CD14-positive monocyte (primary cell): Measurements from ENCODE around the gene CNNM1. TPM values are rescaled to one million over a fixed set of nuclear protein-coding genes. Genes with fewer than 3 reads are reported as not detected.
A peak's percentile ranks its signal among the peaks of the same experiment; 100 is the strongest.

Experiments used
- DNase-seq, 3 donors: peaks; one replicate each; pipeline ENCODE4 v3.0.0-alpha.2; 2011 to 2022
- H2AFZ ChIP-seq: 2 replicates; pipeline ENCODE4 v1.6.0; 2012; ENCODE audit warnings: mild to moderate bottlenecking, low read depth, low read length, inconsistent platforms; ENCODE audit not compliant: insufficient read depth, poor library complexity, severe bottlenecking
- H3K27ac ChIP-seq, 2 donors: 1 replicate in 1 of 2; 2 replicates in 1 of 2; pipeline ENCODE4 v1.5.1; 2012 to 2013; ENCODE audit warnings: low read length in 2 of 2, control low read depth in 1 of 2, inconsistent platforms in 1 of 2, low read depth in 1 of 2, mild to moderate bottlenecking in 1 of 2
- H3K27me3 ChIP-seq, 2 donors: one replicate each; pipeline versions ENCODE4 v1.6.0 to v1.6.1; 2011 to 2013; ENCODE audit warnings: low read length in 2 of 2; ENCODE audit not compliant: control insufficient read depth in 2 of 2, insufficient read depth in 2 of 2
- H3K36me3 ChIP-seq, 2 donors: replicated peaks in 1 of 2; 1 replicate in 1 of 2; 2 replicates in 1 of 2; pipeline versions ENCODE4 v1.5.1 to v1.6.1; 2012 to 2013; ENCODE audit warnings: low read length in 2 of 2, control low read depth in 1 of 2, inconsistent platforms in 1 of 2, mild to moderate bottlenecking in 1 of 2; ENCODE audit not compliant: insufficient read depth in 2 of 2, control insufficient read depth in 1 of 2
- H3K4me1 ChIP-seq, 2 donors: 1 replicate in 1 of 2; 2 replicates in 1 of 2; pipeline versions ENCODE4 v1.5.1 to v1.6.1; 2012 to 2013; ENCODE audit warnings: low read length in 2 of 2, control low read depth in 1 of 2, inconsistent platforms in 1 of 2, mild to moderate bottlenecking in 1 of 2, moderate library complexity in 1 of 2; ENCODE audit not compliant: insufficient read depth in 2 of 2, control insufficient read depth in 1 of 2
- H3K4me2 ChIP-seq: replicated peaks from 2 replicates; pipeline ENCODE3; 2012; ENCODE audit warnings: low read length, moderate library complexity, mild to moderate bottlenecking; ENCODE audit not compliant: poor library complexity, severe bottlenecking; ENCODE audit errors: extremely low read depth
- H3K4me3 ChIP-seq, 3 experiments: fragments of 200-600 bp in 1 of 3; sonication (generic) in 1 of 3; replicated peaks in 1 of 3; 1 replicate in 2 of 3; 2 replicates in 1 of 3; pipeline ENCODE4 v1.5.1; 2011 to 2013; ENCODE audit warnings: low read length in 3 of 3, mild to moderate bottlenecking in 3 of 3, control low read depth in 2 of 3, low read depth in 2 of 3, inconsistent platforms in 1 of 3, moderate library complexity in 1 of 3
- H3K79me2 ChIP-seq: 2 replicates; pipeline ENCODE4 v1.6.0; 2012; ENCODE audit warnings: mild to moderate bottlenecking, control low read depth, inconsistent platforms, low read length, moderate library complexity; ENCODE audit not compliant: insufficient read depth
- H3K9ac ChIP-seq: 2 replicates; pipeline ENCODE4 v1.6.0; 2017; ENCODE audit warnings: low read length, mild to moderate bottlenecking; ENCODE audit not compliant: insufficient read depth, poor library complexity, severe bottlenecking
- H3K9me3 ChIP-seq, 2 donors: replicated peaks in 1 of 2; 1 replicate in 1 of 2; 2 replicates in 1 of 2; pipeline versions ENCODE4 v1.5.1 to v1.6.1; 2012 to 2013; ENCODE audit warnings: low read length in 2 of 2, control low read depth in 1 of 2; ENCODE audit not compliant: control insufficient read depth in 1 of 2, insufficient read depth in 1 of 2
- H4K20me1 ChIP-seq: 2 replicates; pipeline ENCODE4 v1.6.0; 2012; ENCODE audit warnings: mild to moderate bottlenecking, low read length, control low read depth, moderate library complexity; ENCODE audit not compliant: insufficient read depth
- H3K27ac Mint-ChIP-seq, 7 donors: one replicate each; pipeline ENCODE4 v1.8.0; 2020; ENCODE audit warnings: mild to moderate bottlenecking in 7 of 7, mixed read lengths in 7 of 7, moderate library complexity in 6 of 7, inconsistent platforms in 2 of 7
- H3K27me3 Mint-ChIP-seq, 3 donors: one replicate each; pipeline ENCODE4 v1.8.0; 2021 to 2022; ENCODE audit warnings: low read depth in 3 of 3, mild to moderate bottlenecking in 3 of 3, mixed read lengths in 3 of 3, moderate library complexity in 3 of 3, inconsistent platforms in 1 of 3
- H3K36me3 Mint-ChIP-seq, 2 donors: one replicate each; pipeline ENCODE4 v1.8.0; 2020; ENCODE audit warnings: mixed read lengths in 2 of 2, inconsistent platforms in 1 of 2, mild to moderate bottlenecking in 1 of 2
- H3K4me1 Mint-ChIP-seq: one replicate; pipeline ENCODE4 v1.8.0; 2020; ENCODE audit warnings: mild to moderate bottlenecking, mixed read lengths
- H3K4me3 Mint-ChIP-seq, 2 donors: one replicate each; pipeline ENCODE4 v1.8.0; 2020; ENCODE audit warnings: mild to moderate bottlenecking in 2 of 2, mixed read lengths in 2 of 2, moderate library complexity in 1 of 2
- H3K9me3 Mint-ChIP-seq, 7 donors: one replicate each; pipeline ENCODE4 v1.8.0; 2020 to 2022; ENCODE audit warnings: mixed read lengths in 7 of 7, mild to moderate bottlenecking in 6 of 7, moderate library complexity in 6 of 7, inconsistent platforms in 2 of 7
- WGBS: methylation state at CpG from one replicate; pipeline ENCODE4 v1.1.5; 2013; ENCODE audit warnings: missing lambda C conversion rate; ENCODE audit not compliant: insufficient coverage; 5-methylcytosine and 5-hydroxymethylcytosine counted together
- intact Hi-C, 2 donors: fragments of 100-400 bp; cut with micrococcal nuclease; formaldehyde crosslinking; loops; one replicate each; pipeline versions ENCODE4 v1.15.0 to v1.15.1; 2023
- polyA plus RNA-seq, 3 donors: library from polyadenylated mRNA; depleted of rRNA in 1 of 3; unstranded in 2 of 3; stranded (reverse) in 1 of 3; fragments of 300-500 nt in 2 of 3; fragments of >200 nt in 1 of 3; fragmentation: Illumina TruSeq in 2 of 3; gene quantifications; 1 replicate in 2 of 3; 2 replicates in 1 of 3; pipeline ENCODE4 v1.2.3, GENCODE V29; 2012 to 2021
- TF ChIP-seq, protein P1 (sequence below): fragments of 200-600 bp; IDR thresholded peaks from one replicate; pipeline ENCODE4 v1.8.0; 2022; ENCODE audit warnings: antibody characterized with exemption, mild to moderate bottlenecking

CNNM1 gene
- polyA plus RNA-seq, 3 donors: not detected

DNA sequence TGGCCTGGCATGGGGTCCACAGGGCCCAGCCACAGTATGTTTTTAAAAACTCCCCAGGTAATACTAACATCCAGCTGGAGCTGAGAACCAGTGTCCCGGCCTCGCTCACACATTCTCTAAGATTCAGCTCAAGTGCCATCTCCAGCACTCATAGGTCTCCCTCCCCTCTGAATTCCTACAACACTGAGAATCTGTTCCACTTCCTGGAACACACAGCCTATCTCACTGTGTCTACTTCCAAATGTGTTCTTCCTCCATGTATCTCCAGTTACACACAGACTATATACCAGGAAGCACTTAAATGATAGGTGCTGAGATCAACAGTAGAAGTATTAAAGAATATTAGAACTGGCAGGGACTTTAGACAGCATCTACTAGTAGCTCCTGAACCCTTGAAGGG is 90.5 kb downstream of the CNNM1 start:
- no peak overlapping the region for H3K4me3 Mint-ChIP-seq
- no peak overlapping the region for H3K27ac ChIP-seq
- H3K4me1 ChIP-seq: no peaks in the 10 kb centered on the region
- H3K4me3 ChIP-seq: no peak overlapping the region
- intact Hi-C loops: no loop called here
- no peak overlapping the region for H3K4me2 ChIP-seq
- TF ChIP-seq, protein P1, sequence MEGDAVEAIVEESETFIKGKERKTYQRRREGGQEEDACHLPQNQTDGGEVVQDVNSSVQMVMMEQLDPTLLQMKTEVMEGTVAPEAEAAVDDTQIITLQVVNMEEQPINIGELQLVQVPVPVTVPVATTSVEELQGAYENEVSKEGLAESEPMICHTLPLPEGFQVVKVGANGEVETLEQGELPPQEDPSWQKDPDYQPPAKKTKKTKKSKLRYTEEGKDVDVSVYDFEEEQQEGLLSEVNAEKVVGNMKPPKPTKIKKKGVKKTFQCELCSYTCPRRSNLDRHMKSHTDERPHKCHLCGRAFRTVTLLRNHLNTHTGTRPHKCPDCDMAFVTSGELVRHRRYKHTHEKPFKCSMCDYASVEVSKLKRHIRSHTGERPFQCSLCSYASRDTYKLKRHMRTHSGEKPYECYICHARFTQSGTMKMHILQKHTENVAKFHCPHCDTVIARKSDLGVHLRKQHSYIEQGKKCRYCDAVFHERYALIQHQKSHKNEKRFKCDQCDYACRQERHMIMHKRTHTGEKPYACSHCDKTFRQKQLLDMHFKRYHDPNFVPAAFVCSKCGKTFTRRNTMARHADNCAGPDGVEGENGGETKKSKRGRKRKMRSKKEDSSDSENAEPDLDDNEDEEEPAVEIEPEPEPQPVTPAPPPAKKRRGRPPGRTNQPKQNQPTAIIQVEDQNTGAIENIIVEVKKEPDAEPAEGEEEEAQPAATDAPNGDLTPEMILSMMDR: no peak
- peaks cover 0 to 24% of the 10 kb centered on the region in 2 donors for H3K36me3 ChIP-seq
- H3K9me3 ChIP-seq: no peaks in the 10 kb centered on the region
- H3K27me3 ChIP-seq: no peaks in the 10 kb centered on the region
- H3K79me2 ChIP-seq: no peaks in the 10 kb centered on the region
- 100% methylated on average over 2 of the region's 2 CpGs for WGBS
- H3K9me3 Mint-ChIP-seq: peaks cover 0 to 3% (median 0%) of the 10 kb centered on the region in 7 donors
- H3K4me1 Mint-ChIP-seq: no peaks in the 10 kb centered on the region
- no peak overlapping the region for H2AFZ ChIP-seq
- no peaks in the 10 kb centered on the region for H4K20me1 ChIP-seq
- peaks cover 31 to 35% of the 10 kb centered on the region in 2 donors for H3K36me3 Mint-ChIP-seq
- H3K27ac Mint-ChIP-seq: peak overlapping the region in 1 of 7 donors; percentile 16
- no peak for DNase-seq
- no peak overlapping the region for H3K9ac ChIP-seq
- H3K27me3 Mint-ChIP-seq: no peaks in the 10 kb centered on the region

DNA sequence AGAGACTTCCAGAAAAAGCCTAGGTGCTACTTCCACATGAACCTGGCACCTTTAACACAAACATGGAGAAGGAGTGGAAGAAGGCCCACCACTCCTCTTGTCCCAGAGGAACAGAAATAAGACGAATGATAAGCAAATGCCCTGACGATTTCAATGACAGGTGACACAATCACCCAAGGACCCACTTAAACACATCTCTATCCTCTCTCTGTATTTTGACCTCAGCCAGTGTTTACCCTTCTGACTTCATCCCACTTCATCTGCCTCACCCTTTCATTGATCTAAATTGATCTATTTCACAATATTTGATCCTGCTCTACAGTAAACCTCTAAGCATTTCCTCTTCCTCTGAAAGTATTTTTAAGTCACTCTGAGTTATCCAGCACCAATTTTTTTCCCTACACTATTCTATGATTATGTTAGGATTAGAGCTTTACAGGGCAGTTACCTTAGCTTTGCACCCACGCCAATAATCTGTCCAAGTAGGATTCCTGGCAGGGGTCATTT is 92.1 kb downstream of the CNNM1 start:
- Histone ChIP-seq H3K4me2 (no peak overlapping the region), H3K9me3 (no peaks in the 10 kb centered on the region), H3K27ac (no peak overlapping the region), H3K36me3 (peaks cover 0 to 32% of the 10 kb centered on the region in 2 donors), H3K79me2 (no peaks in the 10 kb centered on the region), H3K4me1 (no peaks in the 10 kb centered on the region), H4K20me1 (no peaks in the 10 kb centered on the region), H3K9ac (no peak overlapping the region), H2AFZ (no peak overlapping the region), H3K4me3 (no peak overlapping the region), H3K27me3 (no peaks in the 10 kb centered on the region)
- H3K9me3 Mint-ChIP-seq: peaks cover 0 to 3% (median 0%) of the 10 kb centered on the region in 7 donors
- H3K27ac Mint-ChIP-seq: no peak overlapping the region
- no peaks in the 10 kb centered on the region for H3K4me1 Mint-ChIP-seq
- intact Hi-C loops: no loop called here
- H3K27me3 Mint-ChIP-seq: no peaks in the 10 kb centered on the region
- WGBS: 95% methylated on average over 2 of the region's 3 CpGs
- TF ChIP-seq, protein P1: no peak
- H3K4me3 Mint-ChIP-seq: no peak overlapping the region
- DNase-seq: no peak
- H3K36me3 Mint-ChIP-seq: peaks cover 40 to 41% of the 10 kb centered on the region in 2 donors
